WTC11 (cell line): ENCODE results near the gene TBC1D22A. TPM values are rescaled to one million over a fixed set of nuclear protein-coding genes. Genes with fewer than 3 reads are reported as not detected.
A peak's percentile ranks its signal among the peaks of the same experiment; 100 is the strongest.

ENCODE experiments used
- ATAC-seq: fragments of 200-7000 bp; cut with Tn5 transposase; 2 replicates; pipeline ENCODE4 v1.10.0; 2021; ENCODE audit warnings: mild to moderate bottlenecking, moderate library complexity
- CTCF ChIA-PET: fragments of 300-600 bp; sonication (Branson Sonifier 250); formaldehyde crosslinking; loops from one replicate; lab custom pipeline; 2021; ENCODE audit warnings: antibody characterized with exemption; lab: Charles Lee
- POLR2A ChIA-PET: fragments of 350-600 bp; sonication (Branson Sonifier 250); formaldehyde crosslinking; loops from one replicate; lab custom pipeline; 2021; ENCODE audit warnings: antibody characterized with exemption; lab: Charles Lee
- DNase-seq: peaks from one replicate; pipeline ENCODE4 v3.0.0; 2021; ENCODE audit warnings: low spot score
- H3K27ac Mint-ChIP-seq: 2 replicates; pipeline ENCODE4 v1.8.0; 2021; ENCODE audit warnings: mixed read lengths
- H3K27me3 Mint-ChIP-seq: 2 replicates; pipeline ENCODE4 v1.8.0; 2021; ENCODE audit warnings: low read depth, mild to moderate bottlenecking, moderate library complexity, mixed read lengths
- H3K36me3 Mint-ChIP-seq: 2 replicates; pipeline ENCODE4 v1.8.0; 2021; ENCODE audit warnings: mixed read lengths
- H3K4me1 Mint-ChIP-seq: 2 replicates; pipeline ENCODE4 v1.8.0; 2022; ENCODE audit warnings: mixed read lengths
- H3K4me3 Mint-ChIP-seq: 2 replicates; pipeline ENCODE4 v1.8.0; 2021; ENCODE audit warnings: mild to moderate bottlenecking, moderate library complexity, mixed read lengths
- H3K9me3 Mint-ChIP-seq: 2 replicates; pipeline ENCODE4 v1.8.0; 2021; ENCODE audit warnings: mixed read lengths
- ATF2 ChIP-seq: sonication (generic); formaldehyde crosslinking; IDR thresholded peaks from 2 replicates; pipeline ENCODE4 v1.8.1; 2022; ENCODE audit warnings: low read depth, missing genetic modification reagents, borderline replicate concordance
- ATF6 ChIP-seq: sonication (generic); formaldehyde crosslinking; IDR thresholded peaks from 2 replicates; pipeline ENCODE4 v1.8.1; 2023; ENCODE audit warnings: mild to moderate bottlenecking, missing genetic modification reagents
- CREB1 ChIP-seq: sonication (generic); formaldehyde crosslinking; IDR thresholded peaks from 2 replicates; pipeline ENCODE4 v1.8.0; 2023; ENCODE audit warnings: mild to moderate bottlenecking, missing genetic modification reagents
- CREM ChIP-seq: sonication (generic); formaldehyde crosslinking; IDR thresholded peaks from 2 replicates; pipeline ENCODE4 v1.8.1; 2022; ENCODE audit warnings: mild to moderate bottlenecking, missing genetic modification reagents, moderate library complexity
- ETV6 ChIP-seq: sonication (generic); formaldehyde crosslinking; IDR thresholded peaks from 2 replicates; pipeline ENCODE4 v1.8.1; 2022; ENCODE audit warnings: mild to moderate bottlenecking, missing genetic modification reagents
- FOXK1 ChIP-seq: sonication (generic); formaldehyde crosslinking; IDR thresholded peaks from 2 replicates; pipeline ENCODE4 v1.8.0; 2022; ENCODE audit warnings: mild to moderate bottlenecking, moderate library complexity, missing genetic modification reagents
- JAZF1 ChIP-seq: fragments of 250-450 bp; sonication (Bioruptor Pico); IDR thresholded peaks from 2 replicates; pipeline ENCODE4 v1.9.0; 2021; ENCODE audit warnings: moderate library complexity, mild to moderate bottlenecking, inconsistent platforms
- KAT7 ChIP-seq: sonication (generic); formaldehyde crosslinking; IDR thresholded peaks from 2 replicates; pipeline ENCODE4 v1.8.1; 2023; ENCODE audit warnings: missing genetic modification reagents, mild to moderate bottlenecking, borderline replicate concordance
- MLX ChIP-seq: sonication (generic); formaldehyde crosslinking; IDR thresholded peaks from 2 replicates; pipeline ENCODE4 v1.8.1; 2023; ENCODE audit warnings: mild to moderate bottlenecking, missing genetic modification reagents, moderate library complexity
- MXD4 ChIP-seq: fragments of 250-450 bp; sonication (Bioruptor Pico); IDR thresholded peaks from 2 replicates; pipeline ENCODE4 v1.8.0; 2021; ENCODE audit warnings: mild to moderate bottlenecking, moderate library complexity, borderline replicate concordance
- MYBL2 ChIP-seq: sonication (generic); formaldehyde crosslinking; IDR thresholded peaks from 2 replicates; pipeline ENCODE4 v1.8.1; 2023; ENCODE audit warnings: mild to moderate bottlenecking, moderate library complexity, missing genetic modification reagents
- NFATC4 ChIP-seq: fragments of 250-450 bp; sonication (Bioruptor Pico); IDR thresholded peaks from 2 replicates; pipeline ENCODE4 v1.9.0; 2021; ENCODE audit warnings: mild to moderate bottlenecking
- NFYB ChIP-seq: sonication (generic); formaldehyde crosslinking; conservative IDR thresholded peaks from 2 replicates; pipeline ENCODE4 v1.8.0; 2022; ENCODE audit warnings: low read depth, missing genetic modification reagents
- SMAD3 ChIP-seq: sonication (generic); formaldehyde crosslinking; IDR thresholded peaks from 2 replicates; pipeline ENCODE4 v1.8.0; 2022; ENCODE audit warnings: missing genetic modification reagents, mild to moderate bottlenecking, borderline replicate concordance
- USF2 ChIP-seq: sonication (generic); formaldehyde crosslinking; IDR thresholded peaks from 2 replicates; pipeline ENCODE4 v1.8.1; 2023; ENCODE audit warnings: mild to moderate bottlenecking, missing genetic modification reagents, moderate library complexity
- ZNF121 ChIP-seq: sonication (generic); formaldehyde crosslinking; IDR thresholded peaks from 2 replicates; pipeline ENCODE4 v1.8.0; 2023; ENCODE audit warnings: missing genetic modification reagents
- ZNF138 ChIP-seq: sonication (generic); formaldehyde crosslinking; conservative IDR thresholded peaks from 2 replicates; pipeline ENCODE4 v1.8.1; 2022; ENCODE audit warnings: mild to moderate bottlenecking, moderate library complexity, missing genetic modification reagents
- ZNF396 ChIP-seq: fragments of 250-450 bp; sonication (Bioruptor Pico); IDR thresholded peaks from 2 replicates; pipeline ENCODE4 v1.8.0; 2021; ENCODE audit warnings: mild to moderate bottlenecking, moderate library complexity, borderline replicate concordance
- ZNF416 ChIP-seq: fragments of 250-450 bp; sonication (Bioruptor Pico); IDR thresholded peaks from 2 replicates; pipeline ENCODE4 v1.9.0; 2021; ENCODE audit warnings: mild to moderate bottlenecking, inconsistent platforms
- total RNA-seq: library from RNA; stranded (reverse); gene quantifications from 3 replicates; pipeline ENCODE4 v1.2.3, GENCODE V29; 2021
- TF ChIP-seq, protein P1 (sequence below): sonication (generic); formaldehyde crosslinking; IDR thresholded peaks from 2 replicates; pipeline ENCODE4 v1.8.0; 2022; ENCODE audit warnings: mild to moderate bottlenecking, missing genetic modification reagents
- TF ChIP-seq, protein P2 (sequence below): sonication (generic); formaldehyde crosslinking; IDR thresholded peaks from 2 replicates; pipeline ENCODE4 v1.8.0; 2023; ENCODE audit warnings: missing genetic modification reagents
- TF ChIP-seq, protein P3 (sequence below): sonication (generic); formaldehyde crosslinking; conservative IDR thresholded peaks from 2 replicates; pipeline ENCODE4 v1.8.1; 2023; ENCODE audit warnings: mild to moderate bottlenecking, low read depth, missing genetic modification reagents, moderate library complexity
- TF ChIP-seq, protein P4 (sequence below): sonication (generic); formaldehyde crosslinking; IDR thresholded peaks from 2 replicates; pipeline ENCODE4 v1.8.1; 2023; ENCODE audit warnings: mild to moderate bottlenecking, missing genetic modification reagents

TBC1D22A gene
- total RNA-seq, 1 experiment from 2014 or later = 18.1 TPM

DNA sequence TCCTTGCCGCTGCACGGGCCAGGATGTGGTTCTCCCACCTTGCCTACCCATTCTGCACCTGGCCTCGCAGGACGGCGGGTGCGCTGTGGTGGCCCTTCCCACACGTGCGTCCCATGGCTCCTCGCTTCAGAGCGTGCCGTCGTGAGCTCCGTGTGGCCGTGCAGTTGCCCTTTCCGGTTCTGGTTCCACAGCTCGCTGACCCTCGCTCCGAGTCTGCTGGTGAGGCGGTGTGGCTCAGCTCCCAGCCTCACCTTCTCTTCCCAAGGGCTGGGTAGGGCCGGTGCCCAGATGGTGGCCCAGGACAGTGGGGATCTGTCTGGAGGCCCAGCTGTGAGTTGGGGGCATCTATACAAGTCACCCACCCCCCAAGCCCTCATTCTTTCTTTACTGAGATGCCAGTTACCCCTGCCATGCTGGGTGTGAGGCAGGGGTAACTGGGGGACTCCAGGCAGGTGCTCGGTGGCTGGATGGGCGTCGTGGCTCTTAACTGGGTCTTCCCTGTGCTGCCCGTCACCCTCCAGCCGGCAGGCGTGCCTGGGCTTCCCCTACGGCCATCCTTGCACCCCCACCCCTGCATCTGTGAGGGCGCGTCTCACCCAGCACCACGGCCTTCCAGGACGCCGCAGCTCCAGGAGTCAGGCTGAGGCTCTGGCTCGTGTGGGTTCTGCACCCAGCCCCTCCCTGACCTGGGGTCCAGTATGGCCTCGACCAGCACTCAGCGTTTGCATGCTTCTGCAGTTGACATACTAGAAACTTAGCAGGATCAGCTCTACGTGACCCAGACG, 395.2 kb downstream of the TBC1D22A start:
- no peaks in the 10 kb centered on the region for H3K27me3 Mint-ChIP-seq
- TF ChIP-seq ZNF396 (CRISPR knock-in tag) (no peak), FOXK1 (CRISPR knock-in tag) (no peak), ATF2 (no peak), JAZF1 (CRISPR knock-in tag) (no peak), MYBL2 (CRISPR knock-in tag) (no peak), ZNF121 (CRISPR knock-in tag) (no peak), SMAD3 (CRISPR knock-in tag) (no peak), ZNF138 (no peak), MXD4 (CRISPR knock-in tag) (no peak), ATF6 (CRISPR knock-in tag) (no peak), NFYB (no peak), CREB1 (no peak), CREM (CRISPR knock-in tag) (no peak)
- TF ChIP-seq, protein P1, sequence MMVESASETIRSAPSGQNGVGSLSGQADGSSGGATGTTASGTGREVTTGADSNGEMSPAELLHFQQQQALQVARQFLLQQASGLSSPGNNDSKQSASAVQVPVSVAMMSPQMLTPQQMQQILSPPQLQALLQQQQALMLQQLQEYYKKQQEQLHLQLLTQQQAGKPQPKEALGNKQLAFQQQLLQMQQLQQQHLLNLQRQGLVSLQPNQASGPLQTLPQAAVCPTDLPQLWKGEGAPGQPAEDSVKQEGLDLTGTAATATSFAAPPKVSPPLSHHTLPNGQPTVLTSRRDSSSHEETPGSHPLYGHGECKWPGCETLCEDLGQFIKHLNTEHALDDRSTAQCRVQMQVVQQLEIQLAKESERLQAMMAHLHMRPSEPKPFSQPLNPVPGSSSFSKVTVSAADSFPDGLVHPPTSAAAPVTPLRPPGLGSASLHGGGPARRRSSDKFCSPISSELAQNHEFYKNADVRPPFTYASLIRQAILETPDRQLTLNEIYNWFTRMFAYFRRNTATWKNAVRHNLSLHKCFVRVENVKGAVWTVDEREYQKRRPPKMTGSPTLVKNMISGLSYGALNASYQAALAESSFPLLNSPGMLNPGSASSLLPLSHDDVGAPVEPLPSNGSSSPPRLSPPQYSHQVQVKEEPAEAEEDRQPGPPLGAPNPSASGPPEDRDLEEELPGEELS (CRISPR knock-in tag) = no peak
- TF ChIP-seq, protein P2, sequence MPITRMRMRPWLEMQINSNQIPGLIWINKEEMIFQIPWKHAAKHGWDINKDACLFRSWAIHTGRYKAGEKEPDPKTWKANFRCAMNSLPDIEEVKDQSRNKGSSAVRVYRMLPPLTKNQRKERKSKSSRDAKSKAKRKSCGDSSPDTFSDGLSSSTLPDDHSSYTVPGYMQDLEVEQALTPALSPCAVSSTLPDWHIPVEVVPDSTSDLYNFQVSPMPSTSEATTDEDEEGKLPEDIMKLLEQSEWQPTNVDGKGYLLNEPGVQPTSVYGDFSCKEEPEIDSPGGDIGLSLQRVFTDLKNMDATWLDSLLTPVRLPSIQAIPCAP (CRISPR knock-in tag) = no peak
- ATAC-seq (no peak), DNase-seq (no peak)
- no peaks in the 10 kb centered on the region for H3K36me3 Mint-ChIP-seq
- ChIA-PET POLR2A (no interaction called here), CTCF (interaction anchor here (0.9 kb wide), 1 partner anchor 331 kb away, joined by 3 read pairs; no protein-coding TSS in a partner anchor)
- H3K27ac Mint-ChIP-seq = peak overlapping the region; percentile 53
- H3K4me3 Mint-ChIP-seq = no peak overlapping the region
- no peaks in the 10 kb centered on the region for H3K9me3 Mint-ChIP-seq
- H3K4me1 Mint-ChIP-seq = no peaks in the 10 kb centered on the region

DNA sequence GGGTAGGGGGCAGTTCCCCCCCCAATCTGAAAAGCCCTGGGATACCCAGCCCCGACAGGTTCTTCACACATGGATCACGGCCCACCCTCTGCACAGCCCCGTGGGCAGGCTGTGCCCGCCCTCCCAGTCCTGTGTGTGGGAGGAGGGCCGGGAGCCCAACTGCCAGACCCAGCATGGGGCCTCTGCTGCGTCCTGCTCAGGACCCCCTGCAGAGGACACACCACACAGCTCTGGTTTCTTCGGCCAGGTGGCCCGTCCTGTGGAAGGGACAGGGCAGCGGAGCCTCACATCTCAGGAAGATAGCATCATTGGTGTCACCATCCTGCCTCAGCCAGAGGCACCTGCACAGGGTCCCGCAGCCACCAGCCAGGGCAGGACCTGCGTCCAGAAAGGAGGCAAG, 396.0 kb downstream of the TBC1D22A start:
- no peaks in the 10 kb centered on the region for H3K4me1 Mint-ChIP-seq
- no peak for ATAC-seq
- no peak for DNase-seq
- H3K36me3 Mint-ChIP-seq = no peaks in the 10 kb centered on the region
- ChIA-PET POLR2A (no interaction called here), CTCF (no interaction called here)
- no peaks in the 10 kb centered on the region for H3K9me3 Mint-ChIP-seq
- H3K27me3 Mint-ChIP-seq = no peaks in the 10 kb centered on the region
- H3K27ac Mint-ChIP-seq = no peak overlapping the region
- H3K4me3 Mint-ChIP-seq = no peak overlapping the region
- TF ChIP-seq, protein P3, sequence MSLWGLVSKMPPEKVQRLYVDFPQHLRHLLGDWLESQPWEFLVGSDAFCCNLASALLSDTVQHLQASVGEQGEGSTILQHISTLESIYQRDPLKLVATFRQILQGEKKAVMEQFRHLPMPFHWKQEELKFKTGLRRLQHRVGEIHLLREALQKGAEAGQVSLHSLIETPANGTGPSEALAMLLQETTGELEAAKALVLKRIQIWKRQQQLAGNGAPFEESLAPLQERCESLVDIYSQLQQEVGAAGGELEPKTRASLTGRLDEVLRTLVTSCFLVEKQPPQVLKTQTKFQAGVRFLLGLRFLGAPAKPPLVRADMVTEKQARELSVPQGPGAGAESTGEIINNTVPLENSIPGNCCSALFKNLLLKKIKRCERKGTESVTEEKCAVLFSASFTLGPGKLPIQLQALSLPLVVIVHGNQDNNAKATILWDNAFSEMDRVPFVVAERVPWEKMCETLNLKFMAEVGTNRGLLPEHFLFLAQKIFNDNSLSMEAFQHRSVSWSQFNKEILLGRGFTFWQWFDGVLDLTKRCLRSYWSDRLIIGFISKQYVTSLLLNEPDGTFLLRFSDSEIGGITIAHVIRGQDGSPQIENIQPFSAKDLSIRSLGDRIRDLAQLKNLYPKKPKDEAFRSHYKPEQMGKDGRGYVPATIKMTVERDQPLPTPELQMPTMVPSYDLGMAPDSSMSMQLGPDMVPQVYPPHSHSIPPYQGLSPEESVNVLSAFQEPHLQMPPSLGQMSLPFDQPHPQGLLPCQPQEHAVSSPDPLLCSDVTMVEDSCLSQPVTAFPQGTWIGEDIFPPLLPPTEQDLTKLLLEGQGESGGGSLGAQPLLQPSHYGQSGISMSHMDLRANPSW (CRISPR knock-in tag) = no peak
- TF ChIP-seq MLX (CRISPR knock-in tag) = no peak
- TF ChIP-seq KAT7 (CRISPR knock-in tag) = no peak
- TF ChIP-seq ZNF416 = no peak
- no peak for TF ChIP-seq ETV6 (CRISPR knock-in tag)
- TF ChIP-seq NFATC4 (CRISPR knock-in tag) = no peak
- TF ChIP-seq, protein P4, sequence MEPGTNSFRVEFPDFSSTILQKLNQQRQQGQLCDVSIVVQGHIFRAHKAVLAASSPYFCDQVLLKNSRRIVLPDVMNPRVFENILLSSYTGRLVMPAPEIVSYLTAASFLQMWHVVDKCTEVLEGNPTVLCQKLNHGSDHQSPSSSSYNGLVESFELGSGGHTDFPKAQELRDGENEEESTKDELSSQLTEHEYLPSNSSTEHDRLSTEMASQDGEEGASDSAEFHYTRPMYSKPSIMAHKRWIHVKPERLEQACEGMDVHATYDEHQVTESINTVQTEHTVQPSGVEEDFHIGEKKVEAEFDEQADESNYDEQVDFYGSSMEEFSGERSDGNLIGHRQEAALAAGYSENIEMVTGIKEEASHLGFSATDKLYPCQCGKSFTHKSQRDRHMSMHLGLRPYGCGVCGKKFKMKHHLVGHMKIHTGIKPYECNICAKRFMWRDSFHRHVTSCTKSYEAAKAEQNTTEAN (CRISPR knock-in tag) = no peak
- TF ChIP-seq USF2 (CRISPR knock-in tag) = no peak
